ENCODE measurements around the gene RAET1G. TPM values are rescaled to one million over a fixed set of nuclear protein-coding genes. Genes with fewer than 3 reads are reported as not detected.

The RAET1G gene
- total and polyA plus RNA-seq, 9 of the 15 experiments (the other 6 are each of a cell fraction or from before 2014, with no cell fraction given) = 0.11 TPM; not detected in 8

GRCh38 chr6:149933461-149933860, 10.5 kb upstream of the RAET1G start:
- no peak overlapping the region for H3K27ac ChIP-seq (ENCODE audit: extremely low read depth, low read depth, low read length)
- H3K79me2 ChIP-seq (ENCODE audit: control insufficient read depth, insufficient read depth, low read length) = no peaks in the 10 kb centered on the region
- in situ Hi-C loops (cut with MboI) = loop anchor here (5.0 kb wide), 1 partner anchor 879 kb away; no protein-coding TSS in a partner anchor
- TF ChIP-seq ZNF311 (CRISPR knock-in tag; IDR thresholded peaks at IDR 0.05) (no peak), CCNT2 (IDR thresholded peaks at IDR 0.05; ENCODE audit: borderline replicate concordance, extremely low read depth, insufficient read length, low read depth, low read length) (no peak), HNRNPLL (IDR thresholded peaks at IDR 0.05; ENCODE audit: low read depth, low read length, poor library complexity, severe bottlenecking) (no peak), MBD2 (IDR thresholded peaks at IDR 0.05; ENCODE audit: borderline replicate concordance, low read depth) (no peak), ZBTB17 (CRISPR knock-in tag; IDR thresholded peaks at IDR 0.05) (no peak), L3MBTL2 (IDR thresholded peaks at IDR 0.05) (no peak)
- TF ChIP-seq, protein P1, sequence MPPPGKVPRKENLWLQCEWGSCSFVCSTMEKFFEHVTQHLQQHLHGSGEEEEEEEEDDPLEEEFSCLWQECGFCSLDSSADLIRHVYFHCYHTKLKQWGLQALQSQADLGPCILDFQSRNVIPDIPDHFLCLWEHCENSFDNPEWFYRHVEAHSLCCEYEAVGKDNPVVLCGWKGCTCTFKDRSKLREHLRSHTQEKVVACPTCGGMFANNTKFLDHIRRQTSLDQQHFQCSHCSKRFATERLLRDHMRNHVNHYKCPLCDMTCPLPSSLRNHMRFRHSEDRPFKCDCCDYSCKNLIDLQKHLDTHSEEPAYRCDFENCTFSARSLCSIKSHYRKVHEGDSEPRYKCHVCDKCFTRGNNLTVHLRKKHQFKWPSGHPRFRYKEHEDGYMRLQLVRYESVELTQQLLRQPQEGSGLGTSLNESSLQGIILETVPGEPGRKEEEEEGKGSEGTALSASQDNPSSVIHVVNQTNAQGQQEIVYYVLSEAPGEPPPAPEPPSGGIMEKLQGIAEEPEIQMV (tag; conservative IDR thresholded peaks at IDR 0.05; ENCODE audit: low read depth) = no peak
- H3K4me1 ChIP-seq (replicated peaks in 1 of 2; ENCODE audit: control insufficient read depth in 2 of 2, insufficient read depth in 2 of 2, low read length in 2 of 2) = peaks cover 0 to 3% of the 10 kb centered on the region in 2 experiments; a peak in 2 of 5 replicates
- no peaks in the 10 kb centered on the region for H3K9me1 ChIP-seq (ENCODE audit: control insufficient read depth, insufficient read depth, low read length)
- peaks cover 23 to 43% of the 10 kb centered on the region in 2 experiments for H3K27me3 ChIP-seq (ENCODE audit: control insufficient read depth in 2 of 2, insufficient read depth in 2 of 2, low read length in 2 of 2)
- no peaks in the 10 kb centered on the region for H4K20me1 ChIP-seq (replicated peaks; ENCODE audit: control insufficient read depth, insufficient read depth, low read length)
- no peaks in the 10 kb centered on the region for H3K9me3 ChIP-seq (replicated peaks; ENCODE audit: control insufficient read depth, insufficient read depth, low read depth, low read length)
- H3K4me2 ChIP-seq (ENCODE audit: insufficient read depth, low read length) = no peak overlapping the region
- ATAC-seq (no peak), DNase-seq (ENCODE audit: extremely low read depth in 1 of 4, low spot score in 3 of 4) (no peak), FAIRE-seq (no peak)
- no peaks in the 10 kb centered on the region for H3K36me3 ChIP-seq (ENCODE audit: control insufficient read depth, insufficient read depth, low read length)
- intact Hi-C loops (cut with micrococcal nuclease) = loop anchor here (5.0 to 10.0 kb wide), 4 partner anchors 134 to 884 kb away; partner anchors contain the start of gene ULBP3
- POLR2A ChIA-PET = no interaction called here
- CTCF ChIA-PET (ENCODE audit: low intra/inter-chr PET ratio) = interaction anchor here (0.6 to 5.1 kb wide), 9 partner anchors 72 to 882 kb away, joined by 3 to 70 read pairs (median 4); partner anchors contain the start of gene ULBP3
- no peak overlapping the region for H2AFZ ChIP-seq (ENCODE audit: low read depth, low read length)
- WGBS (ENCODE audit: insufficient coverage, low coverage, missing lambda C conversion rate) = 5% methylated on average over 3 of the region's 3 CpGs
- no peak overlapping the region for H3K4me3 ChIP-seq
- BruUV-seq (replicated peaks) = no TSS peak
- no peak overlapping the region for H3K9ac ChIP-seq (ENCODE audit: insufficient read depth in 1 of 2, low read depth in 2 of 2, low read length in 2 of 2)
